ENCODE results near the gene MAP3K3. TPM values are rescaled to one million over a fixed set of nuclear protein-coding genes. Genes with fewer than 3 reads are reported as not detected.

The MAP3K3 gene
- total RNA-seq, 2 donors from 2014 or later = 21.0 to 33.3 TPM

DNA sequence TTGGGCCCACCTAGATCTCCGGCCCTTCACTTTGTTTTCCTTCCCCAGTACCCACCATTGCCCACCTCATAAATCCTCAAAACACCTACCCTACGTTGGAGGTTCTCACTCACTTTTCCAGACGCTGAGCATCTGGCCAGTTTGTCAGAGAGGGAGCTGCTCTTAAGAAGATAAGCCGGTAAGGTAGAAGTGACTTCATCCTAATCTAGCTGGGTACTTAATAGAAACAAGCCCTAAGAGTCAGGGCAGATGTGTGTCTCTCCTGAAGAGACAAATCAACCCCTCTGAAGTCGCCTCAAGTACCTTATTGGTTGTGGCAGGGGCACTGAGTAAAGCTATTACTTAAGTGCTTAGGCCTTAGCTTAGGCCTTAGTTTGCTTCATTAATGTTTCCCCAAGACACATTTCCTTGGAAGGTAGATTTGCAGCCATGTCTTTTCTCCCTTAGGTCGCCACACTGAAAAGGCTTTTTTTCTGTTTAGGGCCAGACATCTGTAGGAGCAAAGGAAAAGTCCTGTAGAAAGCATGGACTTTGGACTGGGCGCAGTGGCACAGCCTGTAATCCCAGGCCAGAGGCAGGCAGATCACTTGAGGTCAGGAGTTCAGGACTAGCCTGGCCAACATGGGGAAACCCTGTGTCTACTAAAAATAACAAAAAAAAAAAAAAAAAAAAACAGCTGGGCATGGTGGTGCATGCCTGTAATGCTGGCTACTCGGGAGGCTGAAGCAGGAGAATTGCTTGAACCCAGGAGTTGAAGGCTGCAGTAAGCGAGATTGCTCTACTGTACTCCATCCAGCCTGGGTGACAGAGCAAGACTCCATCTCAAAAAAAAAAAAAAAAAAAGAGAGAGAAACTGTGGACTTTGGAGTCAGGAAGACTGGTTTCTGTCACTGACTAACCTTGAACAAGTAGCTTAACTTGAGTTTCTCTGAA, 20.5 kb upstream of the MAP3K3 start:
- Histone ChIP-seq H3K36me3 (replicated peaks in 1 of 2; ENCODE audit: insufficient read depth in 1 of 2, low read depth in 2 of 2) (peaks cover 0 to 12% of the 10 kb centered on the region in 2 donors), H3K27me3 (no peaks in the 10 kb centered on the region), H3K9me3 (no peaks in the 10 kb centered on the region), H3K4me1 (peaks cover 19% of the 10 kb centered on the region), H3K27ac (peak overlapping the region in 3 of 4 donors; percentile 65 to 85 (median 84)), H3K4me3 (peak overlapping the region; percentile 69 to 92)
- intact Hi-C loops (cut with DNase I) = no loop called here
- WGBS, 2 donors = 29 to 37% methylated on average over 9 of the region's 9 CpGs
- peak; percentile 23 for ATAC-seq
- DNase-seq = peak in 2 of 4 donors; percentile 9 to 18
- TF ChIP-seq POLR2A (IDR thresholded peaks at IDR 0.05) = no peak
- TF ChIP-seq, protein P1, sequence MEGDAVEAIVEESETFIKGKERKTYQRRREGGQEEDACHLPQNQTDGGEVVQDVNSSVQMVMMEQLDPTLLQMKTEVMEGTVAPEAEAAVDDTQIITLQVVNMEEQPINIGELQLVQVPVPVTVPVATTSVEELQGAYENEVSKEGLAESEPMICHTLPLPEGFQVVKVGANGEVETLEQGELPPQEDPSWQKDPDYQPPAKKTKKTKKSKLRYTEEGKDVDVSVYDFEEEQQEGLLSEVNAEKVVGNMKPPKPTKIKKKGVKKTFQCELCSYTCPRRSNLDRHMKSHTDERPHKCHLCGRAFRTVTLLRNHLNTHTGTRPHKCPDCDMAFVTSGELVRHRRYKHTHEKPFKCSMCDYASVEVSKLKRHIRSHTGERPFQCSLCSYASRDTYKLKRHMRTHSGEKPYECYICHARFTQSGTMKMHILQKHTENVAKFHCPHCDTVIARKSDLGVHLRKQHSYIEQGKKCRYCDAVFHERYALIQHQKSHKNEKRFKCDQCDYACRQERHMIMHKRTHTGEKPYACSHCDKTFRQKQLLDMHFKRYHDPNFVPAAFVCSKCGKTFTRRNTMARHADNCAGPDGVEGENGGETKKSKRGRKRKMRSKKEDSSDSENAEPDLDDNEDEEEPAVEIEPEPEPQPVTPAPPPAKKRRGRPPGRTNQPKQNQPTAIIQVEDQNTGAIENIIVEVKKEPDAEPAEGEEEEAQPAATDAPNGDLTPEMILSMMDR (IDR thresholded peaks at IDR 0.05) = no peak

DNA sequence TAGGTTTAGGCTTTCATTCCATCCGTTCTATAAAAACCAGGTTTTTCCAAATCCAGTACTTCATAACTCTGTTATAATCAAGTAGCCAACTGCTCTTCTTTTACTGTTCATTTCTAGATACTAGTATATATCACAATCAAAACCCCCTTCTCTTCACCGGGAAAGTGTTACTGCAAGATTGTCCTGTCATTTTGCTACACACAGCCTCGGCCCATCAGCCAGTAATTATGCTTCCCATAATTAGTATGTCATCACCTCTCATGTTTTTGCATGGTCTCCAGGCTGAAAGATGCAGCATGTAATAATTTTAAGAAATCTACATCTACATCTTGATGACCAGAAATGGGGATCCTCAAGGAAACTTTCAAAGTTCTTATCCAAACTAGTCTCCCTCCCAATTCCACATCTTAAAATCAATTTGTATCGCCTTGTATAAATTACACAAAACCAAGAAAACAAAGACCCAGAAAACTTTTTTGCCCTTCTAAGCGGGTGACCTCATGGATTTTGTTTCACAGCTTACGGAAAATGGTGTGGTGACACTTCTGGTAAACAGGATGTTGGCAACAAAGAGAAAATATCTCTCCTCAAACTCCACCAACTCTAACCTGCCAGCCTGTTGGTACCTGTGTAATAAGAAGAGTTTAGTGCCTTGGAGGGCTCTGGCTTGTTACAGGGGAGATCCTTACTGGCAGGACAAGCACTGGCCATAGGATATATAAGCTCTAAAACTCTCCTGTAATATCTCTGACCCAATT, 12.2 kb upstream of the MAP3K3 start:
- Histone ChIP-seq H3K9me3 (no peaks in the 10 kb centered on the region), H3K4me1 (no peaks in the 10 kb centered on the region), H3K36me3 (replicated peaks in 1 of 2; ENCODE audit: insufficient read depth in 1 of 2, low read depth in 2 of 2) (peaks cover 0 to 26% of the 10 kb centered on the region in 2 donors), H3K27ac (no peak overlapping the region), H3K4me3 (no peak overlapping the region), H3K27me3 (no peaks in the 10 kb centered on the region)
- no peak for TF ChIP-seq POLR2A (IDR thresholded peaks at IDR 0.05)
- TF ChIP-seq, protein P1 (IDR thresholded peaks at IDR 0.05) = no peak
- DNase-seq (no peak), ATAC-seq (no peak)
- intact Hi-C loops (cut with DNase I) = loop anchor here (5.0 kb wide), 1 partner anchor 178 kb away; no protein-coding TSS in a partner anchor
- 73 to 76% methylated on average over 6 of the region's 6 CpGs for WGBS, 2 donors

DNA sequence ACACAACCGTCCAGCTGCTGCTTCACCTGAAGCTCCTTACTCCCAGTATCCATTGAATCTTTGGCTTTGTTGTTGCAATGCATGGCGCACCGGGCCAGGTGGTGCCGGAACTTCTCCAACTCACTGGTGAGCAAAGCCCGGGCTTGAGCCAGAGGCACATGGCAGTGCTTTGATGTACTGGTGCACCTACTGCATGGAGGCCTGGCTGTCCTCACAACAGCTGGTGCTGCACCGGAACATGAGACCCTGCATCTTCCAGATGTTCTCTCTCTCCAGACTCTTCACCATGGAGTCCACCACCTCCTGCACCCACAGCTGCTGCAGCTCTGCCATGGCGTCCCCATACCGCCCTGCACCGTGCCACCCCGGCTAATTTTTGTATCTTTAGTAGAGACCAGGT, 11.4 kb upstream of the MAP3K3 start:
- intact Hi-C loops (cut with DNase I) = no loop called here
- H3K36me3 ChIP-seq (replicated peaks in 1 of 2; ENCODE audit: insufficient read depth in 1 of 2, low read depth in 2 of 2) = peaks cover 0 to 21% of the 10 kb centered on the region in 2 donors
- H3K27me3 ChIP-seq = no peaks in the 10 kb centered on the region
- H3K27ac ChIP-seq = no peak overlapping the region
- ATAC-seq (no peak), DNase-seq (no peak)
- H3K9me3 ChIP-seq = no peaks in the 10 kb centered on the region
- no peaks in the 10 kb centered on the region for H3K4me1 ChIP-seq
- no peak overlapping the region for H3K4me3 ChIP-seq
- 85 to 89% methylated on average over 8 to 10 of the region's 10 CpGs for WGBS, 2 donors
- TF ChIP-seq, protein P1 (IDR thresholded peaks at IDR 0.05) = no peak
- TF ChIP-seq POLR2A (IDR thresholded peaks at IDR 0.05) = no peak

DNA sequence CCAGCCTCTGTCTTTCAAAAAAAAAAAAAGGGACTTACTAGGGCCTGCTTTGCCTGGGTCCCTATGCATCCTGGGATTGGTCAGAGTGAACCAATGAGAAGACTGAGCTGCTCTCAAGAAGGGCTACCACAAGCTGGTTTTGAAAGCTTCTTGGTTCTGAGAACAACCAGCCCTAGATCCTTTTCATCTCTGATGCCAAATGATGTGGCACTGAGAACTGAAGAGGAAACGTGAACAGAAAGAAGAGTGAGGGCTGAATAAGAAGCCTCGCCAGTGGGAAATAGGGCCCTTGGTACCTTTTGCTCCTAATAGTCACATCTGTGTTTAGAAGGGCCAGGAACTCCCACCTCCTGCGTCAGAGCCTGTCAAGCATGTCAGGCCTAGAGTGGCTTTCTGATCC, 10.9 kb upstream of the MAP3K3 start:
- Histone ChIP-seq H3K9me3 (no peaks in the 10 kb centered on the region), H3K4me1 (no peaks in the 10 kb centered on the region), H3K36me3 (replicated peaks in 1 of 2; ENCODE audit: insufficient read depth in 1 of 2, low read depth in 2 of 2) (peaks cover 0 to 19% of the 10 kb centered on the region in 2 donors), H3K4me3 (no peak overlapping the region), H3K27ac (no peak overlapping the region), H3K27me3 (no peaks in the 10 kb centered on the region)
- intact Hi-C loops (cut with DNase I) = no loop called here
- DNase-seq (no peak), ATAC-seq (no peak)
- TF ChIP-seq POLR2A (IDR thresholded peaks at IDR 0.05) = no peak
- TF ChIP-seq, protein P1 (IDR thresholded peaks at IDR 0.05) = no peak
- 81 to 83% methylated on average over 3 of the region's 3 CpGs for WGBS, 2 donors

Data from body of pancreas (tissue), 4 donors.